RWPE2 (cell line): ENCODE results near the gene PPP2CA.
A peak's percentile ranks its signal among the peaks of the same experiment; 100 is the strongest.

ENCODE experiments used
- ATAC-seq: fragments of 200-7000 bp; cut with Tn5 transposase; 3 replicates; pipeline ENCODE4 v1.9.1; 2021; ENCODE audit warnings: low read depth
- DNase-seq: peaks from one replicate; pipeline ENCODE4 v3.0.0-alpha.2; 2020; ENCODE audit warnings: low spot score
- H3K27ac ChIP-seq: fragments of 450-650 bp; 2 replicates; pipeline ENCODE4 v1.5.1; 2017; ENCODE audit warnings: mild to moderate bottlenecking; ENCODE audit not compliant: poor library complexity, severe bottlenecking
- H3K27me3 ChIP-seq: fragments of 250-450 bp; sonication (Bioruptor Pico); 2 replicates; pipeline ENCODE4 v1.5.1; 2021; ENCODE audit warnings: mild to moderate bottlenecking, moderate library complexity; ENCODE audit not compliant: insufficient read depth, poor library complexity, severe bottlenecking
- H3K36me3 ChIP-seq: fragments of 250-450 bp; sonication (Bioruptor Pico); 2 replicates; pipeline ENCODE4 v1.5.1; 2020; ENCODE audit warnings: low read depth, mild to moderate bottlenecking, moderate library complexity
- H3K4me1 ChIP-seq: fragments of 250-450 bp; sonication (Bioruptor Pico); 2 replicates; pipeline ENCODE4 v1.5.1; 2021; ENCODE audit warnings: mild to moderate bottlenecking, moderate library complexity; ENCODE audit not compliant: insufficient read depth, poor library complexity, severe bottlenecking
- H3K4me3 ChIP-seq: fragments of 250-450 bp; sonication (Bioruptor Pico); 2 replicates; pipeline ENCODE4 v1.5.1; 2021; ENCODE audit warnings: mild to moderate bottlenecking, moderate library complexity; ENCODE audit not compliant: severe bottlenecking
- H3K9me3 ChIP-seq: fragments of 250-450 bp; sonication (Bioruptor Pico); 2 replicates; pipeline ENCODE4 v1.5.1; 2021; ENCODE audit warnings: mild to moderate bottlenecking, moderate library complexity; ENCODE audit not compliant: severe bottlenecking
- TF ChIP-seq, protein P1 (sequence below): fragments of 450-650 bp; IDR thresholded peaks from one replicate; pipeline ENCODE4 v1.5.1; 2017; ENCODE audit warnings: mild to moderate bottlenecking, moderate library complexity; ENCODE audit not compliant: poor library complexity, severe bottlenecking

The PPP2CA gene

DNA sequence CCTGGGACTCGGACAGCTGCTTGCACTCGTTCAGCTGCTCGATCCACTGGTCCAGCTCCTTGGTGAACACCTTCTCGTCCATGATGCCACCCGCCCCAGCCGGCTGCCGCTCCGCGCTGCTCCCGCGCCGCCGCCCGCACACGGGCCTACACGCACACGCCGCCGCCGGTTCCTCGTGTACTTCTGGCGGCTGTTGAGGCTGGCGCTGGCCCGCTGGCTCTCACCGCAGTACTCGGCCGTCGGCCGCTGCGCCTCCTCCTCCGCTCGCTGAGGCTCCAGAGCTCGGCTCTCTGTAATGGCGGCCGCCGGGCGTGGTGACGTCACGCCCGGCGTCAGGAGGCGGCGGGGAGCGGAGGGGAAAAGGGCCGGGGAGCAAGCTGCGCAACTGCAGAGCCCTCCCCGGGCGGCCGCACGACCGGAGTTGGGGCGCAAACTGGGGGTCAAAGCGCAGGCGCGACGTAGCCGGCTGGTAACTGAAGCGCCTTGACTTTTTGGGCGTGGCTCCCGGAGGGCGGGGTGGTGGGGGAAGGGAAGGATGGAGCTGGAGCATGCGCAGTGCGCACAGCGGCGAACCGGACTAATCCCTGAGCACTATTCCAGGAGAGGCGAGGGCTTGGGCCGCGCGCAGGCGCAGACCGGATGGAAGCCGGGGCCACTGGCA, at the start of gene PPP2CA:
PPP2CA (minus strand) TSS at position 294 of the 661 bp plus-strand sequence; CDS start at position 82, 212 bp downstream.
- peaks cover 32% of the 10 kb centered on the region for H3K4me1 ChIP-seq
- ATAC-seq (peak; percentile 85), DNase-seq (peak; percentile 99)
- H3K27ac ChIP-seq, result peak within 1 kb of the TSS; percentile 92
- TF ChIP-seq, protein P1, sequence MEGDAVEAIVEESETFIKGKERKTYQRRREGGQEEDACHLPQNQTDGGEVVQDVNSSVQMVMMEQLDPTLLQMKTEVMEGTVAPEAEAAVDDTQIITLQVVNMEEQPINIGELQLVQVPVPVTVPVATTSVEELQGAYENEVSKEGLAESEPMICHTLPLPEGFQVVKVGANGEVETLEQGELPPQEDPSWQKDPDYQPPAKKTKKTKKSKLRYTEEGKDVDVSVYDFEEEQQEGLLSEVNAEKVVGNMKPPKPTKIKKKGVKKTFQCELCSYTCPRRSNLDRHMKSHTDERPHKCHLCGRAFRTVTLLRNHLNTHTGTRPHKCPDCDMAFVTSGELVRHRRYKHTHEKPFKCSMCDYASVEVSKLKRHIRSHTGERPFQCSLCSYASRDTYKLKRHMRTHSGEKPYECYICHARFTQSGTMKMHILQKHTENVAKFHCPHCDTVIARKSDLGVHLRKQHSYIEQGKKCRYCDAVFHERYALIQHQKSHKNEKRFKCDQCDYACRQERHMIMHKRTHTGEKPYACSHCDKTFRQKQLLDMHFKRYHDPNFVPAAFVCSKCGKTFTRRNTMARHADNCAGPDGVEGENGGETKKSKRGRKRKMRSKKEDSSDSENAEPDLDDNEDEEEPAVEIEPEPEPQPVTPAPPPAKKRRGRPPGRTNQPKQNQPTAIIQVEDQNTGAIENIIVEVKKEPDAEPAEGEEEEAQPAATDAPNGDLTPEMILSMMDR, result peak; percentile 18
- H3K27me3 ChIP-seq, result no peaks in the 10 kb centered on the region
- H3K36me3 ChIP-seq, result peaks cover 41% of the 10 kb centered on the region
- peak within 1 kb of the TSS; percentile 76 for H3K4me3 ChIP-seq
- no peaks in the 10 kb centered on the region for H3K9me3 ChIP-seq

DNA sequence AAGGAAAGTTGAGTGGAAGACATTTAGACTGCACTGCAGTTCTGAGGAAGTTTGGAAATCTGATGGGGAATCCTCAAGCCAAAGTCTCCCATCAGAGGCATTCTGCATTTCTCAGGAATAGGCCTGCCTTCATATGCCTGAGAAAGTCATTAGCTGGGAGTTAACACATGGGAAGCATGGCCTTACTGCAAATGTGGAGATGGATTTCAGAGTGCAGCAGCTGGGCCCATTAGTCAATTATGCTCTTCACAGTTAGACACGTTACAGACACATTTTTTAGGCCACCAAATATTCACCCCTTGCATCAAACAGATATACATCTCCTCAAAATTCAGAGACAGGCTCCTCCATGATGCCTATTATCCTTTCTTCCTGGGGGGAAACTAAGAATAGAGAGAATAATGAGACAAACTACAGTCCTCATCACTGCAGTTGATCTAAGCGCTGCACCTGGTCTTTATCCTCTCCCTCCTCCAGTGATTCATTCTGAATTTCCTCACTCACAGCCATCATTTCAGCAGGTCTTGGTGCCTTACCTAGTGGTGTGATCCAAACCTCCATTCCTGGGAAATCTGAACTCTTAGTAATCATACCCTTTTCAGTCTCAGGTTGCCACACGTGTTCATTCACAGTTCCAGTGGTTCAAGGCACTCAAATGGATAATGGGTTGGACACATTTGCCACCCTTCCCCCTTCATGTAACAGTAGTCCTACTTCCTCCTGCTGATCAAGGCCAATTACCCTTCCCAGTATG, 47.9 kb upstream of the PPP2CA start:
- TF ChIP-seq, protein P1, result no peak
- H3K27me3 ChIP-seq, result no peaks in the 10 kb centered on the region
- no peak overlapping the region for H3K4me3 ChIP-seq
- no peak overlapping the region for H3K27ac ChIP-seq
- DNase-seq (no peak), ATAC-seq (peak; percentile 86)
- peaks cover 9% of the 10 kb centered on the region for H3K9me3 ChIP-seq
- H3K36me3 ChIP-seq, result no peaks in the 10 kb centered on the region
- peaks cover 3% of the 10 kb centered on the region for H3K4me1 ChIP-seq

DNA sequence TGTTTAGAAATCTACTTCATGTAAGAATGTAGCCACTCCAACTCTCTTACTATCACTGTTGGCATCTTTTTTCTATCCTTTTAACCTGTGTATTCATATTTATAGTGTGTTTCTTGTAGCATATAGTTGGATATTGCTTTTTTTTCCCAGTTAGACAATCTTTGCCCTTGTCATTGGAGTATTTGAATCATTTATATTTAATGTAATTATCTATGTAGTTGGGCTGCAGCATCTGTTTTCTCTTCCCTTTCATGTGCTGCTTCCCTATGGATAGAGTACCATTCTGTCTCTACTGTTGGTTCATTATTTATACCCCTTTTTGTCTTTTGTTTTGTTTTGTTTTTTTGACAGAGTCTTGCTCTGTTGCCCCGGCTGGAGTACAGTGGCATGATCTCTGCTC, 45.2 kb upstream of the PPP2CA start:
- no peak overlapping the region for H3K4me3 ChIP-seq
- DNase-seq (no peak), ATAC-seq (no peak)
- H3K36me3 ChIP-seq, result no peaks in the 10 kb centered on the region
- TF ChIP-seq, protein P1, result no peak
- H3K9me3 ChIP-seq, result peaks cover 6% of the 10 kb centered on the region
- H3K27me3 ChIP-seq, result no peaks in the 10 kb centered on the region
- H3K4me1 ChIP-seq, result peaks cover 3% of the 10 kb centered on the region
- no peak overlapping the region for H3K27ac ChIP-seq

DNA sequence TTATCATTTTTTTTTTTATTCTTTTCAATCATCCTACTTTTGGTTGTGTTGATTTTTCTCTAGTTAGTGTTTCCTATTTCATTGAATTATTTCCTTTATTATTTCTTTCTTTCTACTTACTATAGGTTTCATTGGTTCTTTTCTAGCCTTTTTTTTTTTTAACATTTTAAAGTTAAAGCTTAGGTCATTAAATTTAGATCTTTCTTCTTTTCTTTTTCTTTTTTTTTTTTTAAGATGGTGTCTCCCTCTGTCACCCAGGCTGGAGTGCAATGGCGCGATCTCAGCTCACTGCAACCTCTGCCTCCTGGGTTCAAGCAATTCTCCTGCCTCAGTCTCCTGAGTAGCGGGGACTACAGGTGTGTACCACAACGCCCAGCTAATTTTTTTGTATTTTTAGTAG, 43.0 kb upstream of the PPP2CA start:
- ATAC-seq, result no peak
- no peak for DNase-seq
- TF ChIP-seq, protein P1, result no peak
- Histone ChIP-seq H3K27ac (no peak overlapping the region), H3K4me3 (no peak overlapping the region), H3K4me1 (no peaks in the 10 kb centered on the region), H3K36me3 (no peaks in the 10 kb centered on the region), H3K27me3 (no peaks in the 10 kb centered on the region), H3K9me3 (peaks cover 13% of the 10 kb centered on the region)
